ENCODE measurements around the gene DYNLT1.

- TF ChIP-seq CTCF (conservative IDR thresholded peaks at IDR 0.05; ENCODE audit: low read depth in 2 of 2) (no peak), ETS1 (IDR thresholded peaks at IDR 0.05) (no peak), CREB1 (CRISPR knock-in tag; IDR thresholded peaks at IDR 0.05; ENCODE audit: low read depth) (no peak), EZH2phosphoT487 (IDR thresholded peaks at IDR 0.05; ENCODE audit: unreplicated experiment) (no peak), EZH2 (IDR thresholded peaks at IDR 0.05; ENCODE audit: low read depth, unreplicated experiment) (no peak)
- TF ChIP-seq, protein P1, sequence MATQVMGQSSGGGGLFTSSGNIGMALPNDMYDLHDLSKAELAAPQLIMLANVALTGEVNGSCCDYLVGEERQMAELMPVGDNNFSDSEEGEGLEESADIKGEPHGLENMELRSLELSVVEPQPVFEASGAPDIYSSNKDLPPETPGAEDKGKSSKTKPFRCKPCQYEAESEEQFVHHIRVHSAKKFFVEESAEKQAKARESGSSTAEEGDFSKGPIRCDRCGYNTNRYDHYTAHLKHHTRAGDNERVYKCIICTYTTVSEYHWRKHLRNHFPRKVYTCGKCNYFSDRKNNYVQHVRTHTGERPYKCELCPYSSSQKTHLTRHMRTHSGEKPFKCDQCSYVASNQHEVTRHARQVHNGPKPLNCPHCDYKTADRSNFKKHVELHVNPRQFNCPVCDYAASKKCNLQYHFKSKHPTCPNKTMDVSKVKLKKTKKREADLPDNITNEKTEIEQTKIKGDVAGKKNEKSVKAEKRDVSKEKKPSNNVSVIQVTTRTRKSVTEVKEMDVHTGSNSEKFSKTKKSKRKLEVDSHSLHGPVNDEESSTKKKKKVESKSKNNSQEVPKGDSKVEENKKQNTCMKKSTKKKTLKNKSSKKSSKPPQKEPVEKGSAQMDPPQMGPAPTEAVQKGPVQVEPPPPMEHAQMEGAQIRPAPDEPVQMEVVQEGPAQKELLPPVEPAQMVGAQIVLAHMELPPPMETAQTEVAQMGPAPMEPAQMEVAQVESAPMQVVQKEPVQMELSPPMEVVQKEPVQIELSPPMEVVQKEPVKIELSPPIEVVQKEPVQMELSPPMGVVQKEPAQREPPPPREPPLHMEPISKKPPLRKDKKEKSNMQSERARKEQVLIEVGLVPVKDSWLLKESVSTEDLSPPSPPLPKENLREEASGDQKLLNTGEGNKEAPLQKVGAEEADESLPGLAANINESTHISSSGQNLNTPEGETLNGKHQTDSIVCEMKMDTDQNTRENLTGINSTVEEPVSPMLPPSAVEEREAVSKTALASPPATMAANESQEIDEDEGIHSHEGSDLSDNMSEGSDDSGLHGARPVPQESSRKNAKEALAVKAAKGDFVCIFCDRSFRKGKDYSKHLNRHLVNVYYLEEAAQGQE (IDR thresholded peaks at IDR 0.05; ENCODE audit: unreplicated experiment) = no peak
Observed at GRCh38 chr6:158677906-158678578, 33.5 kb upstream of the DYNLT1 start.

Data from GM23338 (cell line).